MG63 (cell line): ENCODE results near the gene TET1. TPM values are rescaled to one million over a fixed set of nuclear protein-coding genes. Genes with fewer than 3 reads are reported as not detected.
A peak's percentile ranks its signal among the peaks of the same experiment; 100 is the strongest.
"Not testable (repeated sequence)": the region's sequence is repeated elsewhere in the genome, so short reads cannot be mapped to it uniquely, and the experiment has no call there.

Source experiments
- DNase-seq: peaks from one replicate; pipeline ENCODE4 v3.0.0-alpha.2; 2020
- H3K27me3 ChIP-seq: fragments of 250-450 bp; sonication (Bioruptor Pico); 2 replicates; pipeline ENCODE4 v1.5.1; 2020; ENCODE audit warnings: mild to moderate bottlenecking, moderate library complexity
- H3K36me3 ChIP-seq: fragments of 250-450 bp; sonication (Bioruptor Pico); 2 replicates; pipeline ENCODE4 v1.5.1; 2020; ENCODE audit warnings: mild to moderate bottlenecking, moderate library complexity
- H3K4me3 ChIP-seq: fragments of 250-450 bp; sonication (Bioruptor Pico); 2 replicates; pipeline ENCODE4 v1.5.1; 2020; ENCODE audit warnings: mild to moderate bottlenecking, moderate library complexity
- H3K9me3 ChIP-seq: fragments of 250-450 bp; sonication (Bioruptor Pico); 2 replicates; pipeline ENCODE4 v1.5.1; 2020; ENCODE audit warnings: mild to moderate bottlenecking, moderate library complexity
- total RNA-seq: library from RNA; depleted of rRNA; stranded (reverse); fragments of >200 nt; shearing (Covaris generic); gene quantifications from 2 replicates; pipeline ENCODE4 v1.2.3, GENCODE V29; 2014; ENCODE audit warnings: low replicate concordance

The TET1 gene
- total RNA-seq, 1 experiment from 2014 or later: 0.82 TPM

DNA sequence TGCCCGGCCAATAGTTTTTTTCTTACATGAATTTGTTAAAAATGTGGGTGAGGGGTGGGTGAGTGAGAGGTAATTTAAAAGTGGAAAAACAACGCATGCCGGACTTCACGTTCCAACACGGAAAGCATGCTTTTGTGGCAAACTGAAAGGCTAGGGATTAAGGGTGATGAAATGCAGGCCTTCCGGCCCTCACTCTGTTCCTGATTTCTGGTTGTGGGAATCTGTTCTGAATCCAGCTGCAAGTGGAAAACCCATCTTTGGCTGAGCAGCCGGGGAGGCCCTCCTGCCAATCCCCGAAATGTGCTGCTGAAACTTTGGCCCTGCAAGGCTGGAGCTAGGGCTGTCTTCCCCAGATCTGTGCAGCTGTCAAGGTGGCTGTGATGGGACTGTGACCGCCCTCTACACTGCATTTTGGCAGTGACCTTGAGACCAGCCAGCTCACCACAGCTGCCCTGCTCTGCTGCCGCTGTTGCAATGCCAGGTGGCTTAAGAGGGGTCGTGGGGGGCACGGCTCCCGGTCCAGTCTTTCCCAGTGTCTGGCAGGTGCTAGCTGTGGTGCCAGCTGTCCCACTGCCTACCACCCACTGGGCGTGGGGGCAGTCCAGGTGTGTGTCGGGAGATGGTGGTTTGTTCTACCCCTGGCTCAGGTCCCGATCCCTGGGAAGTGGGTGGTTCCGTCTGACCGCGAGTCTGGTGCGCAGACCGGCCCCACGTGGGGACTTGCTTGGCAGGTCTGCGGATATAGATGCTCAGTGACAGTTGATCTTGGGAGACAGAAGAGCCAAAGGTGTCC, 39.0 kb downstream of the TET1 start:
- peak; percentile 44 for DNase-seq
- Histone ChIP-seq H3K9me3 (no peaks in the 10 kb centered on the region), H3K27me3 (no peaks in the 10 kb centered on the region), H3K4me3 (peak overlapping the region; percentile 37), H3K36me3 (no peaks in the 10 kb centered on the region)

DNA sequence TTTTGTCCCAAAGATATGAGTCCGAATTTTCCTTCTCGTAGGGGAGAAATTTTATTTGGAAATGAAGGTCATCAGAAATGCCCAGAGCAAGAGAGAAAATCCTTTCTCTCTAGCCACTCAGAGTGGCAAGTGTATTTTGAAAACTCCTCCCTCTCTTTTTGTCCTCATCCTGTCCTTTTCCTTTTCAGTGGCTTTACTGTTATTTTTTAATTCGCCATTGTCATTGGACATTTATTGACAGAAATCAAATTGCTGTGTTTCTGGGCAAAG, 39.6 kb downstream of the TET1 start:
- Histone ChIP-seq H3K9me3 (no peaks in the 10 kb centered on the region), H3K36me3 (no peaks in the 10 kb centered on the region), H3K4me3 (peak overlapping the region; percentile 37), H3K27me3 (no peaks in the 10 kb centered on the region)
- no peak for DNase-seq

DNA sequence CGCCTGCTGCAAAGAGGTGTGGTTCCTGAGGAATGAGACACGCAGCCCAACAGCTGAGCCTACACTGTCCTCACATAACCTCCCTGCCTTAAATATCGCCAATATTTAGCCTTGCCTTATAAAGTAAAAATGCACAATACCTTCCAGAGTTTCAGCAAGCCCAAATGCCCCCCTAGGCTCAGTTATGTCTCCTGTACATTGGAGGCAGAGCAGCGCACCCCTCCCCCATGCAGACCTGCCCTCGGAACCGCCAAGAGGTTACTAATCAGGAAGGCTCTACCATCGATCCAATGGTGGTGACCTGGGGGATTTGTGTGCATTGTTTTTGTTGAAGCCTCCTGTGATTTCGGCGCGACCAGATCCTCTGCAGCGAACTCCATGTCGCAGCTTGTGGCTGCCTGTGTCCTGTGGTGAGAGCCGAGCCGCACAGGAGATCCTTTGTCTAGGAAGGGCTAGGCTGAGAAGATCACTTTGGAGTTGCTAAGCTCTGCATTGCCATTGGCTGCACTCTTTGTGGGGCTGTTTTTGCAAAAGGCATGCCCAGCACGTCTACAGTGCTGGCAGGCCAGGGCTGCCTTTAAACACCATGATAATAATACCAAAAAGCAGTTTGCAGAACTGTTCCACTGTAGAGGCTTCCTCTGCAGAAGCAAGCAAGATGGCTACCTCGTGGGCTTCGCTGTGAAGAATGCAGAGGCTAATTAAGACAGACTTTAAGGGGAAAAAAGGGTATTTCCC, 40.1 kb downstream of the TET1 start:
- Histone ChIP-seq H3K36me3 (no peaks in the 10 kb centered on the region), H3K4me3 (peak overlapping the region; percentile 37), H3K9me3 (no peaks in the 10 kb centered on the region), H3K27me3 (no peaks in the 10 kb centered on the region)
- DNase-seq: peak; percentile 75

DNA sequence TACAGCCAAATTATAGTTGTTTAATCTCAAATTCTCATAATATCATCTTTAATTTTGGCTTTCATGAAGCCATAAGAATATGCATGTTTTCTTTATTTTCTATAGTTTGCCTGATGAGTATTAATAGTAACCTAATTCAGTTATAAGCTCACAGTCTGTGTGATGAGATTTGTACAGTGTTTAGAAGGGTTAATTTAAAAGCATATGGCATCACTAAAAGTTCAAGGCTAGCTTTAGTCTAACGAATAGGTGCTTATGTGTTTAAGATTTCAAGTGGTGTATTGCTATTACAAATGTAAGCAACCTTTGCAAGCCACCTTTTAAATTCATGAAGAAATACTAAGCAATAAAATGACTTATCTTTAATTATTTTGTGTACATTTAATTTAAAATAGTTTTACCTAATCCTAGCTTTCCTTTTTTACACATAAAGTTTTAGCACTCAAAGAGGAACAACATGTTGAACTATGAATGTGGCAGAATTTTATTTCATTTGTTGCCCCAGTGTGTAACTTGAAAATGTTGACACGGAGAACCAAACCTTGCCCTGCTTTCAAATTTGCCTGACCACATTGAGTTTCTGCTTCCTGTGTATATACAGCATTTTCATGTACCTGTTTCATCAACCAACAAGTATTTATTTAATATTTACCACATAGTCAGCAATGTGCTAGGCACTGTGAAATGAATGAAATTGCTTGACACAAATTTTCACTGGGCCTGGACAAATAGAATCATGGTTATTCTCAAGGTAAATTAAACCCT, 41.5 kb downstream of the TET1 start:
- no peak for DNase-seq
- Histone ChIP-seq H3K9me3 (no peaks in the 10 kb centered on the region), H3K36me3 (no peaks in the 10 kb centered on the region), H3K4me3 (no peak overlapping the region), H3K27me3 (no peaks in the 10 kb centered on the region)

DNA sequence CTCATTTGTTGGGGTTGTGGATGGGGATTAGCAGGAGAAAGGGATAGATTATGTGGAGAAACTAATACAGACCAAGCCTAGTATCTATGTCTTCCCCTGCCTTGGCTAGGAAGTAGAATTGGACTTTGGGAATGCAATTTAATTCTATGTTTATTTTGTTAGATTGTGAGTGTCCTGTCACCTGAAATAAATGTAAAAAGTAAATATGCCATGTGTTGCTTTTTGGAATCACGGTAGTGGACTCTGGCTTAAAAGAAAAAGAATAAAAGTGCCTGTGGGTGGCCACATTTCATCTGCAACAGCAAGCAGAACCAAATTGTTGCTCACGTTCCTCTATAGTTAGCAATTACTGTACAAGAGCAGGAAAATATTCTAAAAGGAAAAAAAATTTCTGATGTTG, 42.3 kb downstream of the TET1 start:
- DNase-seq: no peak
- Histone ChIP-seq H3K4me3 (no peak overlapping the region), H3K36me3 (no peaks in the 10 kb centered on the region), H3K9me3 (no peaks in the 10 kb centered on the region), H3K27me3 (no peaks in the 10 kb centered on the region)

DNA sequence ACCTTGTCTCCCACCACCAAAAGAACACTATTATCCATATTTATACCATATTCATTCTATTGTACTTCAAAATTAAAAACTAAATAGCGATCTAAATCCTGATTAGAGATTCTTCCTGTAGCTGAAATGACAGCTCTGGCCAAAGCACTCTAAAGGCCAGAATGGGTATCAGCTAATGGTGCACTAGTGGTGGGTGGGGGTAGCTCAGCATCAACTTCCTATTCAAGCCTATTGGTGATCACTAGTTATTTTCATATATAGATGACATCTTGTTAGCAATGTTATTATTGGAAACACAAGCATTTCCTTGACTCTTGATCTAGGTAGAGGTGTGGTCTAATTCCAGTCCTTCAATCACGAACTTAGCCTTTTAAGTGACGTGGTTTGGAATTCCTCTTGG, 43.6 kb downstream of the TET1 start:
- Histone ChIP-seq H3K9me3 (no peaks in the 10 kb centered on the region), H3K27me3 (no peaks in the 10 kb centered on the region), H3K4me3 (no peak overlapping the region), H3K36me3 (no peaks in the 10 kb centered on the region)
- no peak for DNase-seq

DNA sequence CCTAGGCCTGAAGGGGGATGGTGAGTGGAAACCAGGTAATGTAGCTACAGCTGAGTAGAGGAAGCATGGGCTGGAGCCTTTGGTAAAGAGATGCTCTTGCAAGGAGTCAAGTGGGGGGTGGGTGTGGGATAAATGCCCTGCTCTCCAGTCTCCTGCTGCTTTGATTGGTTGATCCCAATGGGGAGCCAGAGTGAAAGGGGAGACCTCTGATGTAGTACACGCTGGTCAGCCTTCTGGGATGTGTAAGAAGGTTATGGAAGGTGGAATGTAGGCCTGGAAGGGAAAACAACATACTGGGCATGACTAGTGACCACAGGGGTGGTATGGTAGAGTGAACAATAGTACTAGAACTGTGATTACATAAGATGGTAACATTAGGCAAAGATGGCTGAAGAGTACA, 44.3 kb downstream of the TET1 start:
- no peak overlapping the region for H3K4me3 ChIP-seq
- H3K36me3 ChIP-seq: no peaks in the 10 kb centered on the region
- DNase-seq: no peak
- H3K27me3 ChIP-seq: no peaks in the 10 kb centered on the region
- H3K9me3 ChIP-seq: no peaks in the 10 kb centered on the region

DNA sequence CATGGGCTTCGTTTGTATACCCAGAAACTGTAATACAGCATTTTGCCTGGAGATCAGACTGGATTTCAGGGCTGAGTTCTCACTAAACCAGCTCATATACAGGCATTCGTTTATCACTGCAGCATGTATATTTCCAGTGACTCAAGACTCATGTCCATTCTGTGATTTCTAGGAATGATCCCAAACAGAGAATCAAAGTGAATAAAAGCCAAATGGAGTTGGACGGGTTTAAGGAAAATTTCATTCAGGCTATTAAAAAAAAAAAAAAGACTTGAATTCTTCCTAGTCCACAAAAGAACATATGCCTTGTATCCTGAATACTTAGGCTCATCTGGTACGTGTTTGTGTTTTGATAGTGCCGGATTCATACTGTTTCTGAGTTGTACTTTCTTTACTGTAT, 46.8 kb downstream of the TET1 start:
- no peaks in the 10 kb centered on the region for H3K36me3 ChIP-seq
- no peak for DNase-seq

DNA sequence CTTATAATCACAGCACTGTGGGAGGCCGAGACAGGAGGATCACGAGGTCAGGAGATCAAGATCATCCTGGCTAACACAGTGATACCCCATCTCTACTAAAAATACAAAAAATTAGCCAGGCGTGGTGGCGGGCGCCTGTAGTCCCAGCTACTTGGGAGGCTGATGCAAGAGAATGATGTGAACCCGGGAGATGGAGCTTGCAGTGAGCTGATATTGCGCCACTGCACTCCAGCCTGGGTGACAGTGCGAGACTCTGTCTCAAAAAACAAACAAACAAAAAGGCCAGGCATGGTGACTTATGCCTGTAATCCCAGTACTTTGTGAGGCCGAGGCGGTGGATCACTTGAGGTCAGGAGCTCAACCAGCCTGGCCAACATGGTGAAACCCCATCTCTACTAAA, 49.9 kb downstream of the TET1 start:
- H3K27me3 ChIP-seq, DNase-seq, H3K4me3 ChIP-seq, H3K36me3 ChIP-seq, H3K9me3 ChIP-seq: not testable (repeated sequence)

More for the DNA sequence above, 46.8 kb downstream of the TET1 start:
- H3K27me3 ChIP-seq: no peaks in the 10 kb centered on the region
- H3K4me3 ChIP-seq: no peak overlapping the region
- H3K9me3 ChIP-seq: no peaks in the 10 kb centered on the region

DNA sequence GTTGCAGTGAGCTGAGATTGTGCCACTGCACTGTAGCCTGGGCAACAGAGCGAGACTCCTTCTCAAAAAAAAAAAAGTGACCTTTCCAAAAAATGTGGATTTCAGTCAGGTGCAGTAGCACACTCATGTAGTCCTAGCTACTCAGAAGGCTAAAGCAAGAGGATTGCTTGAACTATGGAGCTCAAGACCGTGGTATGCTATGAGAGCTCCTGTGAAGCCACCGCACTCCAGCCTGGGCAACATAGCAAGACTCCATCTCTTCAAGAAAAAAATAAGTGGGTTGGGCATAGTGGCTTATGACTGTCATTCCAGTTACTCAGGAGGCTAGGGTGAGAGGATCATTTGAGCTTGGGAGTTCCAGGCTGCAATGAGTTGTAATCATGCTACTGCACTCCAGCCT, 51.1 kb downstream of the TET1 start:
- no peaks in the 10 kb centered on the region for H3K9me3 ChIP-seq

DNA sequence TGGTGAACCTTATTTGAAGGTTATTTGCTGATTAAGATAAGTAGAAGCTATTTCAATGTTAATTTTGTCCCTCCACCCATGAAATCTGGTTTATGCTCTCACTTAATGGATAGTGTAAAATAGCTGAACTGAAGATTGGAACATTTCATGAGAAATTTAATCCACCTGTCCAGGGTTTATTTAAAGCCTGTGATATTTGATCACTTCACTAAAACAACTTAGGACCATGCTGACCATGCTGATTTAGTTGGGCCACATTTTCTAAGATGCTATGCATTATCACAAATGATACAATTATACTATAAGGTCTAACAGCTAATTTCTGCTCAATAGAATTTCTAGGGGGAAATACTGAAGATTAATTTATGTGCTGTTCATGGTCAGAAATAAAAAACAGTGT, 53.8 kb downstream of the TET1 start:
- H3K4me3 ChIP-seq, H3K9me3 ChIP-seq, H3K36me3 ChIP-seq, H3K27me3 ChIP-seq, DNase-seq: not testable (repeated sequence)

More for the DNA sequence above, 51.1 kb downstream of the TET1 start:
- Histone ChIP-seq H3K36me3 (no peaks in the 10 kb centered on the region), H3K4me3 (no peak overlapping the region), H3K27me3 (no peaks in the 10 kb centered on the region)
- DNase-seq: no peak

DNA sequence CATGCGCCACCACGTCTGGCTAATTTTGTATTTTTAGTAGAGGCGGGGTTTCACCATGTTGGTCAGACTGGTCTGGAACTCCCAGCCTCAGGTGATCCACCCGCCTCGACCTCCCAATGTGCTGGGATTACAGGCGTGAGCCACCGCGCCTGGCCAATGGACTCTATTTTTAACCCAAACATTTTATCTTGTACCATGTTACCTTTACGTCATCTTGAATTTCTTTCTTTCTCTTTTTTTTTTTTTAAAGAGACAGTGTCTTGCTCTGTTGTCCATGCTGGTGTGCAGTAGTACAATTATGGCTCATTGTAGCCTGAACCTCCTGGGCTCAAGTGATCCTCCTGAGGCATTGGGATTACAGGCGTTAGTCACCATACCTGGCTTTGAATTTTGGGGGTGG, 57.6 kb downstream of the TET1 start:
- DNase-seq, H3K27me3 ChIP-seq, H3K9me3 ChIP-seq, H3K36me3 ChIP-seq, H3K4me3 ChIP-seq: not testable (repeated sequence)

DNA sequence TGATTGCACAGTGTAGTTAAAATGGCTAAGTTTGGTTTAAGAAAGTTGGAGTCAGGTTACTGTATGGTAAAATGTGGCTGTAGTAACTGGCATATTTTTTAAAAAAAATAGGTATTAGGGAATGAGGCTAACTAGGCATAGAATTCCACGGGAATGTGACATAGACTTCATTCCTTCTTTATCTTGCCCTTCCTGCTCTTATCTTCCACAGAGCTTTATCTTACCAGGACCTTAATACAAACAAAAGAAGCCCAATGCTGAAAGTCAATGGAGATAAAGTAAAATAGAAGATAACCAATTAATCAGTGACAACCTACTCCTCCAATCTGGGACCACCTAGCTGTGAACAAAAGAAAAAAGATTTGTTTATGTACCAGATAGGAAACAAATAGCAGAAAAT, 58.1 kb downstream of the TET1 start:
- no peak for DNase-seq

DNA sequence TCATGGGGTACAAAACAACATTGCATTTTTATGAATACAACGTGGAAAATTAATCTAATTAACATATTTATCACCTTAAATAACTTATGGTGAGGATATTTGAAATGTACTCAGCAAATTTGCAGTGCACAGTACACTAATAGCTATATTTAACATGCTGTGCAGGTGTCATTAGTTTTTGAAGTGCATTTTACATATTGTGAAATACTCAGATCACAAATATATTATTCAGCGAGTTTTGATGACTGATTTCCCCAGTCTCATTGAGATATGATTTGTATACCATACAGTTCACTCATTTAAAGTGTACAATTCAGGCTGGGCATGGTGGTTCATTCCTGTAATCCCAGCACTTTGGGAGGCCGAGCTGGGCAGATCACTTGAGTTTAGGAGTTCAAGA, 59.5 kb downstream of the TET1 start:
- Histone ChIP-seq H3K9me3 (no peaks in the 10 kb centered on the region), H3K4me3 (no peak overlapping the region), H3K27me3 (no peaks in the 10 kb centered on the region), H3K36me3 (no peaks in the 10 kb centered on the region)
- no peak for DNase-seq

More for the DNA sequence above, 58.1 kb downstream of the TET1 start:
- no peaks in the 10 kb centered on the region for H3K27me3 ChIP-seq
- no peak overlapping the region for H3K4me3 ChIP-seq
- no peaks in the 10 kb centered on the region for H3K36me3 ChIP-seq
- H3K9me3 ChIP-seq: no peaks in the 10 kb centered on the region

DNA sequence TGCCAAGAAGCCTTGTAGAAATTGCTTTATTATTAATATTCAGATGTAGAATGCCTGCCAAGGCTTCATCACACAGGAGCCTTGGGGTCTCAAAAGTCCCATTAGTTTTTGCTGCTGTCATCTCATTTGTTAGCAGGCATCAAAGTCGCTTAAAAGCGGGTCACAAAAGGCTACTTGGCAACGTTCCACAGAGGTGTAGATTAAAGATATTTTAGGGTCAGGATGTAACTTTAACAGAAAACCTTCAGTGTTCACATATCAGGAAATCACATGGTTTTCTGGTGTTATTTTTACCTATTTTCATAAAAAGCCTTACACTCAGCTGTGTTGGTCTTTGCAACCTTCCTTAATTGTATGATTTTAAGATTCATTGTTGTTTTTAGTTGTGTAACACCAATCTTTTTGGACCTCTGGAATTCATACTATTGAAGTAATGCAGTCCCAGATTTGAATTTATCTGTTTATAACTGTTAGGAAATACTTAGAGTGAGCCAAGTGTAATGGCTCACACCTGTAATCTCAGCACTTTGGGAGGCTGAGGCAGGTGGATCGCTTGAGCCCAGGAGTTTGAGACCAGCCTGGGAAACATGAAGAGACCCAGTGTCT, 65.3 kb downstream of the TET1 start:
- Histone ChIP-seq H3K9me3 (no peaks in the 10 kb centered on the region), H3K4me3 (no peak overlapping the region), H3K27me3 (no peaks in the 10 kb centered on the region), H3K36me3 (no peaks in the 10 kb centered on the region)
- no peak for DNase-seq

DNA sequence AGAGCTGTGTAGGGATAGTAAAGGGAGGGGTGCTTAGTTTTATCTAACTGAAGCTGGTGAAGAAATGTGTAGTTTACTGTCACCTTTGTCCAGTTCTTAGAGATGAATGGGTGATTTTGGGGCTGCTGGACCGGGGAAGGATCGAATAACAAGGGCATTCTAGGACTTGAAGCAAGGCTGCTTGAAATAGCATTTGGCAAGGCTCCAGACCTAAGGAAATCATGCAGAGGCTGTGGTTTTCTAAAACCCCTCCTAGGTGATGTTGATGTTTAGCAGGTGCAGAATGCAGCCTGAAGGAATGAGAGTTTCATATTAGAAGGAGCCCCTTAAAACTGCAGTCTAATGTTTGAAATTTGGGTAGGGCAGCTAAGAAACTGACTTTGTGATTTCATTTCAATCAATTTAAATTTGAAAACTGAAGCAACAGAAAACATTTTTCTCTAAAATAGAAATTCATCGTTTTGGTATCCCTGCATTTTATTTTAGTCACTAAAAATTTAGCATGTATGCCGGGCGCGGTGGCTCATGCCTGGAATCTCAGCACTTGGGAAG, 68.5 kb downstream of the TET1 start:
- Histone ChIP-seq H3K9me3 (peaks cover 3% of the 10 kb centered on the region; the same call in 1 of the 2 replicates), H3K36me3 (no peaks in the 10 kb centered on the region), H3K4me3 (no peak overlapping the region), H3K27me3 (no peaks in the 10 kb centered on the region)
- no peak for DNase-seq

DNA sequence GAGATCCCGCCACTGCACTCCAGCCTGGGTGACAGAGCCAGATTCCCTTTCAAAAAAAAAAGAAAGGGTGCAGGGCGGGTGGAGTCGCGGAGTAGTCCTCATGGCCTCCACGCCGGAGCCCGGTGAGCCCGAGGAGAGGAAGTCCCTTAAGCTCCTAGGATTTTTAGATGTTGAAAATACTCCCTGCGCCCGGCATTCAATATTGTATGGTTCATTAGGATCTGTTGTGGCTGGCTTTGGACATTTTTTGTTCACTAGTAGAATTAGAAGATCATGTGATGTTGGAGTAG, 72.1 kb downstream of the TET1 start:
- H3K27me3 ChIP-seq, H3K4me3 ChIP-seq, DNase-seq, H3K9me3 ChIP-seq, H3K36me3 ChIP-seq: not testable (repeated sequence)
